A549 (cell line): ENCODE measurements around the gene INF2. TPM values are rescaled to one million over a fixed set of nuclear protein-coding genes. Genes with fewer than 3 reads are reported as not detected.

Source experiments
- ATAC-seq, 2 experiments: fragments of 200-7000 bp in 1 of 2; fragments of >200 bp in 1 of 2; cut with Nextera tagmentation in 1 of 2; cut with Tn5 transposase in 1 of 2; 3 replicates each; pipeline versions ENCODE4 v1.8.0 to v1.9.1; 2018 to 2020; ENCODE audit warnings: mild to moderate bottlenecking in 1 of 2, moderate library complexity in 1 of 2
- CTCF ChIA-PET: fragments of 300-600 bp; sonication (Branson Sonifier 250); formaldehyde crosslinking; extraction: SDS; loops from one replicate; lab custom pipeline; 2021; ENCODE audit warnings: antibody characterized with exemption, inconsistent platforms; lab: Yijun Ruan, JAX
- POLR2A ChIA-PET: fragments of 350-600 bp; formaldehyde crosslinking; extraction: SDS; loops from one replicate; lab custom pipeline; 2021; ENCODE audit warnings: antibody characterized with exemption, inconsistent platforms; lab: Yijun Ruan, JAX
- DNase-seq, 2 experiments: peaks; one replicate each; pipeline versions ENCODE4 v3.0.0 to v3.0.0-alpha.2; 2011 to 2016; ENCODE audit warnings: low read depth in 1 of 2, low spot score in 1 of 2
- FAIRE-seq: peaks from 2 replicates; lab custom pipeline; 2011; peaks lifted over from hg19 to GRCh38; lab: Jason Lieb, UNC
- H3K27ac ChIP-seq, 2 experiments: fragments of >200 bp; sonication (Bioruptor Twin); formaldehyde crosslinking; 3 replicates each; pipeline ENCODE4 v1.5.1; 2016 to 2017
- H3K4me1 ChIP-seq: fragments of >200 bp; sonication (Bioruptor Twin); formaldehyde crosslinking; 3 replicates; pipeline ENCODE4 v1.6.1; 2016
- H3K4me2 ChIP-seq: fragments of >200 bp; sonication (Bioruptor Twin); formaldehyde crosslinking; 3 replicates; pipeline ENCODE4 v1.6.1; 2016
- H3K4me3 ChIP-seq: fragments of >200 bp; sonication (Bioruptor Twin); formaldehyde crosslinking; 3 replicates; pipeline ENCODE4 v1.5.1; 2016
- H3K9me3 ChIP-seq: fragments of >200 bp; sonication (Bioruptor Twin); formaldehyde crosslinking; 3 replicates; pipeline ENCODE4 v1.6.1; 2016
- ATOH8 ChIP-seq: fragments of 250-450 bp; sonication (Bioruptor Pico); IDR thresholded peaks from 2 replicates; pipeline ENCODE4 v1.5.0; 2020; ENCODE audit warnings: low read depth, mild to moderate bottlenecking, moderate library complexity
- BHLHE40 ChIP-seq: IDR thresholded peaks from 2 replicates; pipeline ENCODE4 v1.6.1; 2012; ENCODE audit warnings: low read depth, low read length, inconsistent platforms
- CBX8 ChIP-seq: fragments of 200-600 bp; sonication (generic); IDR thresholded peaks from 2 replicates; pipeline ENCODE4 v1.6.1; 2016
- CHD4 ChIP-seq: fragments of 200-600 bp; sonication (generic); IDR thresholded peaks from 2 replicates; pipeline ENCODE4 v1.6.1; 2016; ENCODE audit warnings: antibody characterized with exemption, mild to moderate bottlenecking, borderline replicate concordance
- CTCF ChIP-seq: fragments of >200 bp; sonication (Bioruptor Twin); formaldehyde crosslinking; IDR thresholded peaks from 3 replicates; pipeline ENCODE4 v1.5.1; 2016
- EHMT2 ChIP-seq: fragments of 200-600 bp; sonication (generic); IDR thresholded peaks from 2 replicates; pipeline ENCODE4 v1.6.1; 2016; ENCODE audit warnings: antibody characterized with exemption, low read depth, mild to moderate bottlenecking, moderate library complexity
- EP300 ChIP-seq, 2 experiments: fragments of >200 bp; sonication (Bioruptor Twin); formaldehyde crosslinking; IDR thresholded peaks; 2 replicates in 1 of 2; 3 replicates in 1 of 2; pipeline ENCODE4 v1.6.1; 2016 to 2017
- ESRRA ChIP-seq: fragments of 150-350 bp; IDR thresholded peaks from 2 replicates; pipeline ENCODE4 v1.6.1; 2014; ENCODE audit warnings: mild to moderate bottlenecking, low read length, borderline replicate concordance
- FOSL2 ChIP-seq, 2 experiments: fragments of 450-650 bp in 1 of 2; fragments of >200 bp in 1 of 2; sonication (Bioruptor Twin) in 1 of 2; formaldehyde crosslinking; IDR thresholded peaks; 2 replicates each; pipeline versions ENCODE4 v1.5.0 to v1.6.1; 2016 to 2020; ENCODE audit warnings: mild to moderate bottlenecking in 1 of 2, moderate library complexity in 1 of 2
- FOXS1 ChIP-seq: fragments of 250-450 bp; sonication (Bioruptor Pico); IDR thresholded peaks from 2 replicates; pipeline ENCODE4 v1.5.0; 2020; ENCODE audit warnings: mild to moderate bottlenecking, moderate library complexity
- HES2 ChIP-seq: fragments of >200 bp; sonication (Bioruptor Twin); formaldehyde crosslinking; IDR thresholded peaks from 2 replicates; pipeline ENCODE4 v1.6.1; 2016
- JUN ChIP-seq, 2 experiments: fragments of >200 bp; sonication (Bioruptor Twin); formaldehyde crosslinking; IDR thresholded peaks; 2 replicates in 1 of 2; 3 replicates in 1 of 2; pipeline ENCODE4 v1.6.1; 2016 to 2017
- KDM5A ChIP-seq: fragments of 200-600 bp; sonication (generic); IDR thresholded peaks from 2 replicates; pipeline ENCODE4 v1.6.1; 2016; ENCODE audit warnings: antibody characterized with exemption, mild to moderate bottlenecking
- MAFK ChIP-seq: fragments of 450-650 bp; IDR thresholded peaks from 2 replicates; pipeline ENCODE4 v1.6.1; 2014; ENCODE audit not compliant: partially characterized antibody
- MAX ChIP-seq: IDR thresholded peaks from 2 replicates; pipeline ENCODE4 v1.6.1; 2012
- NFE2L2 ChIP-seq: fragments of 150-350 bp; conservative IDR thresholded peaks from 2 replicates; pipeline ENCODE4 v1.6.1; 2014; ENCODE audit warnings: low read length
- NR3C1 ChIP-seq: fragments of >200 bp; sonication (Bioruptor Twin); formaldehyde crosslinking; IDR thresholded peaks from 3 replicates; pipeline ENCODE4 v1.6.1; 2017
- POLR2AphosphoS2 ChIP-seq: conservative IDR thresholded peaks from 2 replicates; pipeline ENCODE4 v1.6.1; 2012; ENCODE audit warnings: low read length, improper control_type of control experiment, inconsistent platforms
- RCOR1 ChIP-seq: fragments of 150-350 bp; IDR thresholded peaks from 2 replicates; pipeline ENCODE4 v1.6.1; 2014; ENCODE audit warnings: antibody characterized with exemption, low read length, low read depth
- RFX5 ChIP-seq: fragments of 450-650 bp; IDR thresholded peaks from 2 replicates; pipeline ENCODE4 v1.7.1; 2014; ENCODE audit warnings: antibody characterized with exemption, mild to moderate bottlenecking, moderate library complexity
- RNF2 ChIP-seq: fragments of 200-600 bp; sonication (generic); IDR thresholded peaks from 2 replicates; pipeline ENCODE4 v1.6.1; 2016; ENCODE audit warnings: low read depth, mild to moderate bottlenecking, antibody characterized with exemption, moderate library complexity, borderline replicate concordance
- SMC3 ChIP-seq: fragments of >200 bp; sonication (Bioruptor Twin); formaldehyde crosslinking; IDR thresholded peaks from 3 replicates; pipeline ENCODE4 v1.6.1; 2018; ENCODE audit warnings: inconsistent platforms
- USF2 ChIP-seq: fragments of 450-650 bp; IDR thresholded peaks from 2 replicates; pipeline ENCODE4 v1.6.1; 2014; ENCODE audit warnings: antibody characterized with exemption
- ZC3H11A ChIP-seq: fragments of 450-650 bp; IDR thresholded peaks from 2 replicates; pipeline ENCODE4 v1.6.1; 2014; ENCODE audit warnings: antibody characterized with exemption, mild to moderate bottlenecking
- ZNF302 ChIP-seq: fragments of 250-450 bp; sonication (Bioruptor Pico); IDR thresholded peaks from 2 replicates; pipeline ENCODE4 v1.9.0; 2021; ENCODE audit warnings: inconsistent platforms, mild to moderate bottlenecking, moderate library complexity
- ZSCAN20 ChIP-seq: fragments of 250-450 bp; sonication (Bioruptor Pico); IDR thresholded peaks from 2 replicates; pipeline ENCODE4 v1.8.0; 2022; ENCODE audit warnings: mild to moderate bottlenecking, moderate library complexity
- WGBS: methylation state at CpG from one replicate; pipeline ENCODE4 v1.1.6; 2017; ENCODE audit errors: missing lambda C conversion rate; 5-methylcytosine and 5-hydroxymethylcytosine counted together
- polyA plus RNA-seq, 4 experiments: library from polyadenylated mRNA; depleted of rRNA in 3 of 4; stranded (reverse); fragments of >200 nt; fragmentation: RNase III in 1 of 4; extraction: RNeasy Plus Mini Kit Qiagen cat#74134 plus additional on column Dnase treatment in 1 of 4; gene quantifications; 2 replicates in 3 of 4; 3 replicates in 1 of 4; pipeline ENCODE4 v1.2.3, GENCODE V29; 2011 to 2017

INF2 gene
- polyA plus RNA-seq, 2 of the 4 experiments (the other 2 are of a cell fraction): 24.7 to 71.2 TPM

- peak overlapping the region; percentile 95 for H3K4me2 ChIP-seq
- ATAC-seq (no peak), FAIRE-seq (no peak), DNase-seq (no peak)
- peak overlapping the region; percentile 100 for H3K4me3 ChIP-seq
- 63% methylated on average over 13 of the region's 13 CpGs for WGBS
- TF ChIP-seq RCOR1 (no peak), ZNF302 (CRISPR knock-in tag) (no peak), SMC3 (no peak), EHMT2 (no peak), ZC3H11A (no peak), BHLHE40 (no peak), CTCF (no peak), EP300 (IDR thresholded peaks at IDR 0.05) (no peak), ATOH8 (CRISPR knock-in tag) (no peak), CBX8 (no peak), KDM5A (no peak), RFX5 (no peak), MAX (no peak)
- H3K4me1 ChIP-seq: peaks cover 23% of the 10 kb centered on the region
- no peaks in the 10 kb centered on the region; the same call in 2 of the 3 replicates for H3K9me3 ChIP-seq
- peak overlapping the region; percentile 93 to 96; a peak in 4 of 6 replicates for H3K27ac ChIP-seq
- CTCF ChIA-PET: interaction anchor here (0.6 to 5.1 kb wide), 7 partner anchors 12 to 785 kb away, joined by 3 to 41 read pairs (median 6); partner anchors contain the start of gene ADSS1
- POLR2A ChIA-PET: no interaction called here
Measured at GRCh38 chr14:104754213-104754851, 64.9 kb downstream of the INF2 start.

GRCh38 chr14:104755621-104756020 lies 66.2 kb downstream of the INF2 start:
- H3K27ac ChIP-seq: no peak overlapping the region
- H3K9me3 ChIP-seq: no peaks in the 10 kb centered on the region; the same call in 2 of the 3 replicates
- DNase-seq (no peak), FAIRE-seq (no peak)
- no peak overlapping the region for H3K4me2 ChIP-seq
- CTCF ChIA-PET: interaction anchor here (1.4 to 5.1 kb wide), 5 partner anchors 13 to 71 kb away, joined by 3 to 41 read pairs (median 6); no protein-coding TSS in a partner anchor
- 91% methylated on average over 9 of the region's 11 CpGs for WGBS
- no peak for TF ChIP-seq FOXS1
- no peak for TF ChIP-seq EP300 (IDR thresholded peaks at IDR 0.05)
- TF ChIP-seq MAFK: no peak
- no peak for TF ChIP-seq NR3C1
- TF ChIP-seq ESRRA: no peak
- TF ChIP-seq KDM5A: no peak
- TF ChIP-seq FOSL2 (IDR thresholded peaks at IDR 0.05): no peak
- no peak for TF ChIP-seq FOSL2 (CRISPR knock-in tag; IDR thresholded peaks at IDR 0.05)
- TF ChIP-seq, all 56 proteins: peak for 0
- POLR2A ChIA-PET: no interaction called here
- peaks cover 14% of the 10 kb centered on the region; the same call in 2 of the 3 replicates for H3K4me1 ChIP-seq
- no peak for ATAC-seq
- no peak overlapping the region for H3K4me3 ChIP-seq

GRCh38 chr14:104756477-104757237 lies 67.2 kb downstream of the INF2 start:
- 95% methylated on average over 22 of the region's 27 CpGs for WGBS
- ATAC-seq (no peak), FAIRE-seq (no peak), DNase-seq (no peak)
- ChIA-PET CTCF (interaction anchor here (1.4 to 5.1 kb wide), 2 partner anchors 14 to 64 kb away, joined by 3 to 65 read pairs; no protein-coding TSS in a partner anchor), POLR2A (no interaction called here)
- Histone ChIP-seq H3K4me1 (peaks cover 14% of the 10 kb centered on the region; the same call in 2 of the 3 replicates), H3K27ac (no peak overlapping the region), H3K4me3 (no peak overlapping the region), H3K9me3 (no peaks in the 10 kb centered on the region), H3K4me2 (no peak overlapping the region)
- TF ChIP-seq NFE2L2 (no peak), CHD4 (no peak), ZSCAN20 (no peak), JUN (IDR thresholded peaks at IDR 0.05) (no peak), HES2 (no peak), POLR2AphosphoS2 (no peak), RNF2 (no peak), USF2 (no peak)
